ENCODE measurements around the gene TMEM269.

The TMEM269 gene

GRCh38 chr1:42847721-42848460 lies 63.1 kb downstream of the TMEM269 start:
- peak overlapping the region; percentile 99 for H3K4me3 Mint-ChIP-seq
- H3K27me3 Mint-ChIP-seq (ENCODE audit: low read depth): no peaks in the 10 kb centered on the region
- peaks cover 29% of the 10 kb centered on the region for H3K4me1 Mint-ChIP-seq (ENCODE audit: low read depth)
- H3K36me3 Mint-ChIP-seq (ENCODE audit: low read depth): peaks cover 25% of the 10 kb centered on the region
- peak overlapping the region; percentile 80 for H3K27ac Mint-ChIP-seq
- no peak for DNase-seq (ENCODE audit: low spot score)
- H3K9me3 Mint-ChIP-seq: no peaks in the 10 kb centered on the region

GRCh38 chr1:42848823-42849537 lies 64.2 kb downstream of the TMEM269 start:
- Mint-ChIP-seq H3K27me3 (ENCODE audit: low read depth) (no peaks in the 10 kb centered on the region), H3K36me3 (ENCODE audit: low read depth) (peaks cover 28% of the 10 kb centered on the region), H3K9me3 (no peaks in the 10 kb centered on the region), H3K4me1 (ENCODE audit: low read depth) (peaks cover 29% of the 10 kb centered on the region), H3K4me3 (no peak overlapping the region), H3K27ac (peak overlapping the region; percentile 3)
- DNase-seq (ENCODE audit: low spot score): no peak

- Mint-ChIP-seq H3K9me3 (no peaks in the 10 kb centered on the region), H3K4me3 (no peak overlapping the region), H3K27ac (peak overlapping the region; percentile 3), H3K27me3 (ENCODE audit: low read depth) (no peaks in the 10 kb centered on the region), H3K36me3 (ENCODE audit: low read depth) (peaks cover 27% of the 10 kb centered on the region), H3K4me1 (ENCODE audit: low read depth) (peaks cover 29% of the 10 kb centered on the region)
- DNase-seq (ENCODE audit: low spot score): no peak
Observed at GRCh38 chr1:42849944-42850343, 65.2 kb downstream of the TMEM269 start.

All from T-helper 2 cell treated with Interferon-gamma antibody and Interleukin-4, amounts not matched to agents 5 μg/mL and 100 μg/mL, for 36 hours (primary cell).